ENCODE results near the gene CEP44.
A peak's percentile ranks its signal among the peaks of the same experiment; 100 is the strongest.

CEP44 gene

GRCh38 chr4:174283507-174284471 lies at the start of gene CEP44, which contains the start of gene FBXO8:
Gene CEP44 (plus strand): TSS chr4:174283911. CDS start chr4:174299122, 15,211 bp downstream.
Gene FBXO8 (minus strand): TSS chr4:174283667. CDS start chr4:174263092, 20,575 bp downstream.
- H3K4me3 ChIP-seq (replicated peaks; ENCODE audit: low read depth, low read length): peak within 1 kb of the TSS; percentile 60
- DNase-seq (ENCODE audit: extremely low read depth, low read depth): no peak
- TF ChIP-seq CTCF (IDR thresholded peaks at IDR 0.05; ENCODE audit: low read depth, low read length, missing control alignments): no peak

GRCh38 chr4:174236359-174236758 lies 47.4 kb upstream of the CEP44 start:
- DNase-seq (ENCODE audit: extremely low read depth, low read depth): no peak
- no peak overlapping the region for H3K4me3 ChIP-seq (replicated peaks; ENCODE audit: low read depth, low read length)
- TF ChIP-seq CTCF (IDR thresholded peaks at IDR 0.05; ENCODE audit: low read depth, low read length, missing control alignments): no peak

- DNase-seq (ENCODE audit: extremely low read depth, low read depth): no peak
- TF ChIP-seq CTCF (IDR thresholded peaks at IDR 0.05; ENCODE audit: low read depth, low read length, missing control alignments): no peak
- no peak overlapping the region for H3K4me3 ChIP-seq (replicated peaks; ENCODE audit: low read depth, low read length)
Observed at GRCh38 chr4:174241162-174241561, 42.5 kb upstream of the CEP44 start.

- no peak overlapping the region for H3K4me3 ChIP-seq (replicated peaks; ENCODE audit: low read depth, low read length)
- DNase-seq (ENCODE audit: extremely low read depth, low read depth): no peak
- TF ChIP-seq CTCF (IDR thresholded peaks at IDR 0.05; ENCODE audit: low read depth, low read length, missing control alignments): no peak
Observed at GRCh38 chr4:174244441-174244840, 39.3 kb upstream of the CEP44 start.

GRCh38 chr4:174245714-174246113 lies 38.0 kb upstream of the CEP44 start:
- DNase-seq (ENCODE audit: extremely low read depth, low read depth): no peak
- TF ChIP-seq CTCF (IDR thresholded peaks at IDR 0.05; ENCODE audit: low read depth, low read length, missing control alignments): no peak
- H3K4me3 ChIP-seq (replicated peaks; ENCODE audit: low read depth, low read length): no peak overlapping the region

GRCh38 chr4:174248407-174248806 lies 35.3 kb upstream of the CEP44 start:
- no peak overlapping the region for H3K4me3 ChIP-seq (replicated peaks; ENCODE audit: low read depth, low read length)
- TF ChIP-seq CTCF (IDR thresholded peaks at IDR 0.05; ENCODE audit: low read depth, low read length, missing control alignments): no peak
- no peak for DNase-seq (ENCODE audit: extremely low read depth, low read depth)
